T-helper 1 cell treated with Interleukin-12 subunit alpha and Interleukin-12 subunit beta and Interleukin-4 antibody, amounts not matched to agents 30 μg/mL and 1 μg/mL, for 36 hours (primary cell): ENCODE data around the gene INAFM1.

Experiments
- H3K27ac Mint-ChIP-seq: one replicate; pipeline ENCODE4 v1.8.0; 2021; ENCODE audit warnings: mild to moderate bottlenecking, mixed read lengths
- H3K27me3 Mint-ChIP-seq: one replicate; pipeline ENCODE4 v1.8.0; 2021; ENCODE audit warnings: low read depth, mixed read lengths
- H3K36me3 Mint-ChIP-seq: one replicate; pipeline ENCODE4 v1.8.0; 2021; ENCODE audit warnings: low read depth, mixed read lengths
- H3K4me1 Mint-ChIP-seq: one replicate; pipeline ENCODE4 v1.8.0; 2021; ENCODE audit warnings: low read depth, mixed read lengths
- H3K4me3 Mint-ChIP-seq: one replicate; pipeline ENCODE4 v1.8.0; 2021; ENCODE audit warnings: mild to moderate bottlenecking, moderate library complexity, mixed read lengths
- H3K9me3 Mint-ChIP-seq: one replicate; pipeline ENCODE4 v1.8.0; 2021; ENCODE audit warnings: mixed read lengths

Gene INAFM1

GRCh38 chr19:47306303-47306702, 31.6 kb downstream of the INAFM1 start:
- peaks cover 5% of the 10 kb centered on the region for H3K4me1 Mint-ChIP-seq
- H3K36me3 Mint-ChIP-seq: no peaks in the 10 kb centered on the region
- no peak overlapping the region for H3K4me3 Mint-ChIP-seq
- H3K27me3 Mint-ChIP-seq: peaks cover 6% of the 10 kb centered on the region
- H3K27ac Mint-ChIP-seq: no peak overlapping the region
- no peaks in the 10 kb centered on the region for H3K9me3 Mint-ChIP-seq

- H3K36me3 Mint-ChIP-seq: no peaks in the 10 kb centered on the region
- H3K27ac Mint-ChIP-seq: no peak overlapping the region
- no peaks in the 10 kb centered on the region for H3K9me3 Mint-ChIP-seq
- H3K27me3 Mint-ChIP-seq: peaks cover 10% of the 10 kb centered on the region
- no peak overlapping the region for H3K4me3 Mint-ChIP-seq
- H3K4me1 Mint-ChIP-seq: peaks cover 5% of the 10 kb centered on the region
Observed at GRCh38 chr19:47309038-47309437, 34.4 kb downstream of the INAFM1 start.

- Mint-ChIP-seq H3K9me3 (no peaks in the 10 kb centered on the region), H3K4me3 (no peak within 1 kb of the TSS), H3K36me3 (no peaks in the 10 kb centered on the region), H3K27ac (no peak within 1 kb of the TSS), H3K27me3 (peaks cover 10% of the 10 kb centered on the region), H3K4me1 (peaks cover 5% of the 10 kb centered on the region)
Observed at GRCh38 chr19:47309608-47310007, 34.9 kb downstream of the INAFM1 start, which contains the start of gene C5AR1. Gene C5AR1 (plus strand): TSS chr19:47309861. CDS start chr19:47309896, 35 bp downstream.

- Mint-ChIP-seq H3K27me3 (peaks cover 10% of the 10 kb centered on the region), H3K9me3 (no peaks in the 10 kb centered on the region), H3K4me1 (peaks cover 2% of the 10 kb centered on the region), H3K27ac (no peak overlapping the region), H3K4me3 (no peak overlapping the region), H3K36me3 (no peaks in the 10 kb centered on the region)
Observed at GRCh38 chr19:47310323-47310722, 35.6 kb downstream of the INAFM1 start.

- peaks cover 10% of the 10 kb centered on the region for H3K27me3 Mint-ChIP-seq
- H3K4me1 Mint-ChIP-seq: no peaks in the 10 kb centered on the region
- no peaks in the 10 kb centered on the region for H3K9me3 Mint-ChIP-seq
- H3K36me3 Mint-ChIP-seq: no peaks in the 10 kb centered on the region
- H3K27ac Mint-ChIP-seq: no peak overlapping the region
- H3K4me3 Mint-ChIP-seq: no peak overlapping the region
Observed at GRCh38 chr19:47310819-47311218, 36.1 kb downstream of the INAFM1 start.

- Mint-ChIP-seq H3K9me3 (no peaks in the 10 kb centered on the region), H3K27ac (no peak overlapping the region), H3K27me3 (peaks cover 10% of the 10 kb centered on the region), H3K36me3 (no peaks in the 10 kb centered on the region), H3K4me1 (no peaks in the 10 kb centered on the region), H3K4me3 (no peak overlapping the region)
Observed at GRCh38 chr19:47312366-47313006, 37.8 kb downstream of the INAFM1 start.

- Mint-ChIP-seq H3K27me3 (peaks cover 10% of the 10 kb centered on the region), H3K4me3 (no peak overlapping the region), H3K36me3 (no peaks in the 10 kb centered on the region), H3K4me1 (no peaks in the 10 kb centered on the region), H3K9me3 (no peaks in the 10 kb centered on the region), H3K27ac (no peak overlapping the region)
Observed at GRCh38 chr19:47313754-47314295, 39.1 kb downstream of the INAFM1 start.

GRCh38 chr19:47315125-47315821, 40.6 kb downstream of the INAFM1 start:
- H3K4me3 Mint-ChIP-seq: no peak overlapping the region
- no peak overlapping the region for H3K27ac Mint-ChIP-seq
- no peaks in the 10 kb centered on the region for H3K9me3 Mint-ChIP-seq
- no peaks in the 10 kb centered on the region for H3K4me1 Mint-ChIP-seq
- H3K36me3 Mint-ChIP-seq: no peaks in the 10 kb centered on the region
- peaks cover 10% of the 10 kb centered on the region for H3K27me3 Mint-ChIP-seq

GRCh38 chr19:47316513-47316912, 41.8 kb downstream of the INAFM1 start:
- Mint-ChIP-seq H3K27me3 (peaks cover 10% of the 10 kb centered on the region), H3K27ac (no peak overlapping the region), H3K4me3 (no peak overlapping the region), H3K4me1 (no peaks in the 10 kb centered on the region), H3K9me3 (no peaks in the 10 kb centered on the region), H3K36me3 (no peaks in the 10 kb centered on the region)

- no peaks in the 10 kb centered on the region for H3K9me3 Mint-ChIP-seq
- no peak overlapping the region for H3K27ac Mint-ChIP-seq
- H3K4me3 Mint-ChIP-seq: no peak overlapping the region
- no peaks in the 10 kb centered on the region for H3K36me3 Mint-ChIP-seq
- peaks cover 8% of the 10 kb centered on the region for H3K27me3 Mint-ChIP-seq
- H3K4me1 Mint-ChIP-seq: no peaks in the 10 kb centered on the region
Observed at GRCh38 chr19:47319923-47320871, 45.5 kb downstream of the INAFM1 start.

GRCh38 chr19:47321630-47322029, 46.9 kb downstream of the INAFM1 start:
- Mint-ChIP-seq H3K9me3 (no peaks in the 10 kb centered on the region), H3K4me1 (no peaks in the 10 kb centered on the region), H3K27ac (no peak overlapping the region), H3K36me3 (no peaks in the 10 kb centered on the region), H3K4me3 (no peak overlapping the region), H3K27me3 (peaks cover 4% of the 10 kb centered on the region)

- H3K4me3 Mint-ChIP-seq: no peak overlapping the region
- H3K9me3 Mint-ChIP-seq: no peaks in the 10 kb centered on the region
- no peaks in the 10 kb centered on the region for H3K36me3 Mint-ChIP-seq
- H3K27me3 Mint-ChIP-seq: peaks cover 4% of the 10 kb centered on the region
- H3K4me1 Mint-ChIP-seq: no peaks in the 10 kb centered on the region
- no peak overlapping the region for H3K27ac Mint-ChIP-seq
Observed at GRCh38 chr19:47322058-47322457, 47.4 kb downstream of the INAFM1 start.

GRCh38 chr19:47323409-47323808, 48.7 kb downstream of the INAFM1 start:
- H3K27ac Mint-ChIP-seq: no peak overlapping the region
- no peaks in the 10 kb centered on the region for H3K9me3 Mint-ChIP-seq
- H3K27me3 Mint-ChIP-seq: peaks cover 4% of the 10 kb centered on the region
- H3K4me3 Mint-ChIP-seq: no peak overlapping the region
- no peaks in the 10 kb centered on the region for H3K36me3 Mint-ChIP-seq
- no peaks in the 10 kb centered on the region for H3K4me1 Mint-ChIP-seq

- H3K9me3 Mint-ChIP-seq: no peaks in the 10 kb centered on the region
- no peak overlapping the region for H3K4me3 Mint-ChIP-seq
- H3K27ac Mint-ChIP-seq: no peak overlapping the region
- no peaks in the 10 kb centered on the region for H3K4me1 Mint-ChIP-seq
- H3K36me3 Mint-ChIP-seq: no peaks in the 10 kb centered on the region
- H3K27me3 Mint-ChIP-seq: peaks cover 4% of the 10 kb centered on the region
Observed at GRCh38 chr19:47323872-47324271, 49.2 kb downstream of the INAFM1 start.
